SK-N-SH treated with all-trans-retinoic acid at 6 μM for 48 hours (cell line): ENCODE measurements around the gene HDAC4.

ENCODE experiments used
- BACH2 ChIP-seq: fragments of 250-450 bp; sonication (Bioruptor Pico); IDR thresholded peaks from 2 replicates; pipeline ENCODE4 v1.9.0; 2021; ENCODE audit warnings: mild to moderate bottlenecking, borderline replicate concordance
- ISL1 ChIP-seq: fragments of 250-450 bp; sonication (Bioruptor Pico); IDR thresholded peaks from 2 replicates; pipeline ENCODE4 v2.1.2; 2022; ENCODE audit warnings: mild to moderate bottlenecking, moderate library complexity
- RARB ChIP-seq: fragments of 250-450 bp; sonication (Bioruptor Pico); IDR thresholded peaks from 2 replicates; pipeline ENCODE4 v1.8.0; 2021; ENCODE audit warnings: mild to moderate bottlenecking, moderate library complexity
- ZFP30 ChIP-seq: fragments of 450-650 bp; formaldehyde crosslinking; IDR thresholded peaks from 2 replicates; pipeline ENCODE4 v1.5.0; 2022; ENCODE audit warnings: mild to moderate bottlenecking, moderate library complexity

DNA sequence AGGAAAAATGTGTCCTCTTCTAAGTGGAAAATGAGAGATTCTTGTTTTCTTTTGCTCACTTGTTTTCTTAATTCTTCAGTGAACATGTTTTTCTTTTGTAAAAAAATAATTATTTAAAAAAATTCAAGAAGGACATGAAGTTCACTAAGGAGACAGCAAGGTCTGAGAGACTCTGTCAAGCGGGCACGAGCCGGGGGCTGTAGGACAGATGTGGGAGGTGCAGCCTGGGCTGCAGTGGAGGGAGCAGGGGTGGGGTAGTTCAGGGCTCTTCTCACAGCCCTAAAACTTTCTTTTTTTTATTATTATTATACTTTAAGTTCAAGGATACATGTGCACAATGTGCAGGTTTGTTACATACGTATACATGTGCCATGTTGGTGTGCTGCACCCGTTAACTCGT lies 4.3 kb upstream of the HDAC4 start:
- no peak for TF ChIP-seq ZFP30 (CRISPR knock-in tag)
- TF ChIP-seq ISL1 (CRISPR knock-in tag), result no peak
- no peak for TF ChIP-seq BACH2 (CRISPR knock-in tag)
- no peak for TF ChIP-seq RARB (CRISPR knock-in tag)
